ENCODE results near the gene RBBP5.

The RBBP5 gene

DNA sequence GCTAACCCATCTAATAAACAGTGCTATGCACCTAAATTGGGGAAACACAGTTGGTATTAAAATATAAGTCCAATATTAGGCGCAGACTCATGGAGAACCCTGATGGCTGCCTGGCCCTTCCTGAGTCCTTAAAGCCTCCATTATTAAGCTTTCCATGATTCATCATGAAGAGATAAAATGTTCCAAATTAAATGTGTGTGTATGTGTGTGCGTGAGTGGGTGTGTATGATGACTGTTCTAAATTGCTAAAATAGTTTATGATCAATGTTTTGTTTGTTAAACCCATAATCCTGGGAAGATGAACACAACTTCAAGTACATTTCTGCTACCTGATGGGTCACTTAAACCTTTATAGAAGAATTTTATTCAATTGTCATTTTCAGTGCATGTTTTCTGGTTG lies 6.3 kb upstream of the RBBP5 start:
- no peak for DNase-seq

DNA sequence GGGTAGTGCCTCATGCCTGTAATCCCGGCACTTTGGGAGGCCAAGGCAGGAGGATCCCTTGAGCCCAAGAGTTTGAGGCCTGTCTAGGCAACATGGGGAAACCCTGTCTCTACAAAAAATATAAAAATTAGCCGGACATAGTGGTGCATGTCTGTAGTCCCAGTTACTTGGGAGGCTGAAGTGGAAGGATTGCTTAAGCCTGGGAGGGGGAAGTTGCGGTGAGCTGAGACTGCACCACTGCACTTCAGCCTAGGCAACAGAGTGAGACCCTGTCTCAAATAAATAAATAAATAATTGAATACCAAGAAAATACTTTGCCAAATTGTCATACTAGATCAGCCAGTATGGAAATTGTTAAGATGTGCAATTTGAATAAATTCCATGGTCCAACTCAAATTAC lies 5.9 kb upstream of the RBBP5 start:
- DNase-seq, result no peak

DNA sequence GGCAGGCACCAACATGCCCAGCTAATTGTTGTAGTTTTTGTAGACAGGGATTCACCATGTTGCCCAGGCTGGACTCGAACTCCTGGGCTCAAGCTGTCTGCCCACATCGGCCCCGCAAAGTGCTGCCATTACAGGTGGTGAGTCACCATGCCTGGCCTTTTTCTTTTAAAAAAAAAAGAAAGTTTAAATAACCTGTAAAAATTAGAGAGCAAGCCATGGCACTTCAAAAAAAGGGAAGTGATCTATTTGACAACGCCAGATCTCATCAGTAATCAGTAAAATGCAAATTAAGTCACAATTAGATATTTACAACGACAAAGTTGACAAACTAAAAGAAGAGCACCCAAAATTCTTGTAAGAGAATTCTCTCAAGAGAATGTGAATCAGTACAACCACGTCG lies 2.9 kb upstream of the RBBP5 start:
- DNase-seq, result no peak

DNA sequence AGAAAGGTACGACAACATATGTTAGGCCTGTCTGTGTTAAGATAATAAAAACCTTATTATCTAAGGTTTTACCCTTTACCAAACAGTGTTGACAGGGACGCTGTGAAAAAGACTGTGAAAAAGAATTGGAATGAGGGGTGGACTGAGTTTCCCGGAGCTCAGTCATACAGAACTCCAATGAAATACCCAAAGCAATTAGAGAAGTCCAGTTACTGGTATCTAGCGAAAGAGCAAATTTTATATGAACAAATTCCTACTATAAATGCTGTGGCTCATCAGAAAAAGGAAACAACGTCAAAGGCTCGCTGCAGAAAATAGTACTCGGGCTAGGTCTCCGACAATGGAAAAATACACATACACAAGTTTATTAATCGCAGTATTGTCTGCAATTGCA lies 708 bp upstream of the RBBP5 start:
- DNase-seq, result no peak

DNA sequence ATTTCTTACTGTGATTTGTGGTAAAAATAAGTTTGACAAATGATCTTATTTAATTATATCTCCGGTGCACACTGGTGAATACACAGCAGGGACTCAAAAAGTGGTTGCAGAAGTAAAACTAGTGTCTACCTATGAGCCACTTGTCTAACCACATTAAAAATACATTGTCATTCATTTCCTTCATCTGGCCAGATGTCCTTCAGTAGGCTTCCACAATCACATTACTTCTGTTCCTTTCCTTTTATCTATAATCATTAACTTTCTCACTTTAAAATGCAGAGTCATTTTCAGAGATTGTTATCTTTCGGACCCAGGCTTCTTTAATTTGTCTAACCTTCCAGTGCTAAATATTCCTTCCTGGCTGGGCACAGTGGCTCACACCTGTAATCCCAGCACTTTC lies 3.0 kb downstream of the RBBP5 start:
- no peak for DNase-seq

DNA sequence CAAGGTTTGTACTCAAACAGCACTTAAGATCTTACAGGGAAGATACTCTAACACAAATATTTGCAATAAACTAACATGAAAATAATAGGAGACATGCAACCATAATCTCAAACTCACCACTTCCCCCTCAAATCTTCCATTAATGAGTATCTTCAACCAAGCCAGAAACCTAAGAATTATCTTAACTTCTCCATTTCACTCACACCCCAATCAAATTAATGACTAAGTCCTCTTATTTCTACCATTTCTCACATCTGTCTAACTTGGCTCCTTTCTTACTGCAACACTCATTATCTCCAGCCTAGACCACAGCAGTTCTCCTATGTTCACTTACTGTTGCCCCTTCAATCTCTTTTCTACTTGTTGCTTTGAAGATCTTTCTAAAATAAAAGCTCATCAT lies 10.4 kb downstream of the RBBP5 start:
- DNase-seq, result no peak

DNA sequence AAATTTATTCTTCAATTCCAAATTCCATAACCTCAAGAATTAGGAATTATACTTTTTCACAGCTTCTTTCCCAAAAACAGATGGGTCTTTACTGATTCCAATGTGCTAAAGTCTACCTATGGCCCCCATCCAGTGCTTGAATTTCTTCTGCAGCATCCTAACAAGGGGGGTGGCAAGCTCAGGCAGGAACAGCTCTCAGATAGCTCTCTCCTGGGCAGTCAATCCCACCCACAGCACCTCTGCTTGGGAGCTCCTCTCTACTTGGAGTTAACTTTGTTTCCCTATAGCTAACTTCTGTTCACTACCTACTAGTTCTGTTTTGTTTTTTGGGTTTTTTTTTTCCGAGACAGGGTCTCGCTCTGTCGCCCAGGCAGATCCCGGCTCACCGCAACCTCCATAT lies 12.1 kb downstream of the RBBP5 start:
- DNase-seq, result no peak

DNA sequence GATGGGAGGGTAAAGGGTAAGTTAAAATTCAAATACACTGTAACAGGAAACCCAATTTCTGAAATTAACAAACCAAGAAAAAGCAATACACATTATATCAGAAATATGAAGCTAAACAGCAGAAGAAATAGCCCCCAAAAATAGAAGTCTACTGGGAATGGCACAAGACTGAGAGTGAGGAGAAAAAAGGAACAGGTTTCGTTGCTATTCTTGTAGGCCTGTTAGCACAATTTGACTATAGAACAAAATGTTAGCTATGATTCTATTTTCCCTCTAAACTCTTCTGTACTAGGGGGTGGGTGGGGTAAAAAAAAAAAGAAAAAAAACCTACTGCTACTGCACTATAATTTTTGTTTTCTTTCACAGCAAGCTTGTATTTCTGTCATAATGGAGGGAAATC lies 12.5 kb downstream of the RBBP5 start:
- no peak for DNase-seq

DNA sequence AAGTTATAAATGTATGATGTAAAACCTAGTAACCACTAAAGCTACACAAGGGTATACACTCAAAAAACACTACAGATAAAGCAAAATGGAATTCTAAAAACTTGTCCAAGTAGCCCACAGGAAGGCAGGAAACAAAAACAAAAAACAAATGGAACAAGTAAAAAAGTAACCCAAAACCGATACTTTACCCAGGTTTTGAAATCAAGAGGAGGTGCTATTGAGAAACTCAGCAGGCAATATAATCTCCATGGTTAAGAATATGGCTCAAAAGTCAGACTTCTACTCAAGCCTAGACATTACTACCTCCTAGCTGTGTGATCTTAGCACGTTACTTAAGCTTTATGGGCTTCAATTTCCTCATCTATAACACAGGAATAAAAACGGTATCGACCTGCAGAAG lies 13.3 kb downstream of the RBBP5 start:
- DNase-seq, result no peak

DNA sequence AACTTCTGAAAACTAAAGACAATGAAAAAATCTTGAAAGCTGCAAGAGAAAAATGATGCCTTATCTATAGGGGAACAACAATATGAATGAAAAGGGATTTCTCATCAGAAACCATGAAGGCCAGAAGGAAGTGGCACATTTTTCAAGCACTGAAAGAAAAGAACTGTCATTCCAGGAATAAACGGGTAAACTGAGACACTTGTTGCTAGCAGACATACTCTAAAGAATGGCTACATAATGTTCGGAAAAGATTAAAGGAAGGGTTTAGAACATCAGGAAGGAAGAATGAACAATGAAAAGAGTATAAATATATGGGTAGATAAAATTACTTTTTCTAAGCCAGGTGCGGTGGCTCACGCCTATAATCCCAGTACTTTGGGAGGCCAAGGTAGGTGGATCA lies 14.5 kb downstream of the RBBP5 start:
- DNase-seq, result no peak

DNA sequence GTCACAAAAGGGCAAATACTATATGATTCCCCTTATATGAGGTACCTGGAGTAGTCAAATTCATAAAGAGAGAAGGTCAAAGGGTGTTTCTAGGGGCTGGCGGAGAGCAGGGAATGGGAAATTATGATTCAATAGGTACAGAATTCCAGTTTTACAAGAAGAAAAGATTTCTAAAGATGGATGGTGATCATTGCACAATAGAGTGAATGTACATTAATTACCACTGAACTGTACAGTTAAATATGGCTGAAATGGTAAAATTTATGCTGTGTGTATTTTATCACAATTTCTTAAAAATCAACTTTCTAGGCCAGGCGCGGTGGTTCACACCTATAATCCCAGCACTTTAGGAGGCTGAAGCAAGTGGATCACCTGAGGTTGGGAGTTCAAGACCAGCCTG lies 19.4 kb downstream of the RBBP5 start:
- no peak for DNase-seq

DNA sequence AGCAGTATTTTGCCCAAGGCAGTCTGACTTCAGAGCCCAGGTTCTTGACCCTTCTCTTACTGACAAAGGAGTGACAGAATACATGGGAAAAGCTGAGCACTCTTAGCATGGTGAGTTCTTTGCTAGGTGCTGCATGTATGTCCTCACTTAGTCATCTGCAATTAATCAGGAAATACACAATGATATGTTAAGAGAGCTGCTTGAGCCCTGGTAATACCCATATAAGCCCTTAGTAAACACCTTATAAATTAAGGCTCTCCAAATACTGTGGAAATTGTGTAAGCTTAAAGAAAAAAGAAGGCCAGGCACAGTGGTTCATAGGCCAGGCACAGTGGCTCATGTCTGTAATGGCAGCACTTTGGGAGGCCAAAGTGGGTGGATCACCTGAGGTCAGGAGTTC lies 23.5 kb downstream of the RBBP5 start:
- no peak for DNase-seq

DNA sequence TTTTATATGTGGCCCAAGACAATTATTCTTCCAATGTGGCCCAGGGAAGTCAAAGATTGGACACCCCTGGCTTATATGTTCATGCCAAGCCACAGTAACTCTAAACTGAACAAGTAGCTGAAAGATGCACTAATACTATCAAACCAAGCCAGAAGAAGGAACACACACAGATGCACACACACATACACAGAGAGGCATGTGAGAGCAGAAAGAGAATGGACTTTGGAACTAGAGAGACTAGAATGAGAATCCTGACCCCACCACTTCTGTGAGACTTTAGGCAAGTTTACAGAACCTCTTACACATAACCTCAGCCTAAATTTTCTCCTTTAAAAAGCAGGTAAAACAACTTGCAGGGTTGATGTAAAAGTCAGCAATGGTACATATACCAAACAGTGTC lies 26.4 kb downstream of the RBBP5 start:
- no peak for DNase-seq

DNA sequence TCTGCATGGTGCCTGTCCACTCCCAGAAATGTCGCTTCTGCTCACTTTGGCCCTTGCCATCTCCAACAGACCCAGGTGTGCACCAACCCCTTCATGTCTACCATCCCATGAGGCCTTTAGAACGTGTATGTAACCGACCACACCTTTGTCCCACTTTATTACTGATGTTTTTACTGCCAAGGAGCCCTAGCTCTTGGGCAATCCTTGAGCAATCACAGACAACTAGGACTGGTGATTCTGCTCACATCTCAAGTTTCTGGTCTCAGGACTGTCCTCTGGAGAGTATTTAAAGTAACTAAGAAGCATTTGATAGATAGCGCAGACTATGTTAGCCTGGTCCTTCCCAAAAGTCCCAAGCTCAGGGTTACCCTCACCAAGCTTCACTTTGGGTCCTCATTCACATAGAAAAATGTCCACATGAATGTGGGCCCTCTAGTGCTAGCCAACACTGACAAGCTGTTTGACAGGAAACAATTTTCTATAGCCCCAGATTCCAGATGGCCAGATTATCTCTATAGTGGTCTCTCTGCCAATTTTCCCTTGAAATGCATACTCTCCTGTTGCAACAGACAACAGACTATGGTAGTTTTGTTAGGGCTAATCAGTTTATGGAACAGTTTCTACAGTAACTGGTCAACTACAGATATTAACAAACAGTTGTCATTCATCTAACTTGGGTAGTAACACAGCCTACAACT lies 30.6 kb downstream of the RBBP5 start:
- no peak for DNase-seq

DNA sequence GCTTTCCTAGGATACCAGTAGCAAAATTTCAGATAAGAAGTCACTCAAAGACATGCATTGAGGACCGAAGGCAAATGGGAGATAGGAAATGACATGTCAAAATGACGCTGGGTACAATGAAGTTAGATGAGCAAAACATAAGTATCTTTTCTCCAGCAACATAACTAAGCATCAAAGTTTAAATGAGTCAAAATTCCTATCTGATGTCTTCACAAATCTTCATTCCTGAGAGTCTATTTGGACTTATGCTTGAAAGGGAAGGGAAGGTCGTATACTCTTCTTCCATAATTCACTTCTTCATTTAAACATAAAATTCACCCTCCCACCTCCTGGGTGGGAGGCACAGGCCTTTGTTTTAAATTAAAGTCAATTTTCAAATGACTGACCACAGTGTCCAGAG lies 33.4 kb downstream of the RBBP5 start:
- DNase-seq, result peak; percentile 20

DNA sequence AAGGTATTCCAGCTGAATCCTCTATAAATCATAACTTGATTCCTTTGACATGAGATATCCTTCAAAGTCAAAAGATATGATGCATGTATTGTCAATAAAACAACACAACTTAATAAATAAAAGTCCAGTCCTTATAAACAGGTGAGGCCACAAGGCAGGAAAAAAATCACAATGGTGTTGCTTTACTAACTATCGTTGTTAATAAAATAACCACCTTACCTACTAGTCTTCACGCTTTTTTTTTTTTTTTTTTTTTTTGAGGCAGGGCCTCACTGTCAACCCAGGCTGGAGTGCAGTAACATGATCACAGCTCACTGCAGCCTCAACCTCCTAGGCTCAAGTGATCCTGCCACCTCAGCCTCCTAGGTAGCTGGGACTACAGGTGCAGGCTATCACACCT lies 37.4 kb downstream of the RBBP5 start, which contains the start of gene TMEM81:
Gene TMEM81, minus strand, starts transcription at position 101 of the 400 bp plus-strand sequence. CDS start 140 bp downstream, outside the sequence.
- no peak for DNase-seq

DNA sequence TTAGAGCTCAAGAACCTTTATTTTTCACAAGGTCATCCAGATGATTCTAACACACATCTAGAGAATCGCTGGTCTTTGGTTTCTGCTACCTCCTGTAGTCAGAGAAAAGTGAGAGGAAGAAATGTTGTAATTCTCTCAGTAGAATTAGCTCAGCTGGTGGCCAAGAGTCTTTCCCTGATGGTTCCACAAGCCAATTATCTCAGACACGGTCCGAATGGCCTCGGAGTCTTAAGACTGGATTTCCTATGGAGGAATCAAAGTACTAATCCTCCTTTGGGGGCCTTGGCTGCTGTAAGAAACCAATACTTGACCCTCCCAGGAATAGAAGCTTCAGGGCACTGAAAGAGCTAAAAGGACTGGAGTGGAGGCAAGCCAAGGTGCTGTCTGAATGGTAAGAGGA lies 39.3 kb downstream of the RBBP5 start:
- no peak for DNase-seq

DNA sequence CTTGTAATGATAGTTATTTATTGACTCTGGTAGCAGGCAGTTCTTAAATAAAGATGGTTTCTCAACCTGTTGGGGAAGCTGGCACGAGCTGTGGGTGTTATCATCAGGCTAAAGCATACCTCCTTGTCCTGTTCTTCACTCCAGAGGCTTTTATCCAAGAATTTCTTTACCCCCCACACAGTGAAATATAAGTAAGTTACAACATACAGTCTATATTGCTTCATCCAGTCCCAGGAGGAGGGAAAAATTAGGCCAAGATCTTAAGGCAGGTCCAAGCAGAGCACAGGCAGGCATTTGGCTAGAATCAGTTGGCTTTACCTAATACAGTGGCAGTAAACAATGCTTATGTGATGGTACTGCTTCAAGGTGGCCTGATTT lies 43.9 kb downstream of the RBBP5 start:
- DNase-seq, result peak; percentile 34

DNA sequence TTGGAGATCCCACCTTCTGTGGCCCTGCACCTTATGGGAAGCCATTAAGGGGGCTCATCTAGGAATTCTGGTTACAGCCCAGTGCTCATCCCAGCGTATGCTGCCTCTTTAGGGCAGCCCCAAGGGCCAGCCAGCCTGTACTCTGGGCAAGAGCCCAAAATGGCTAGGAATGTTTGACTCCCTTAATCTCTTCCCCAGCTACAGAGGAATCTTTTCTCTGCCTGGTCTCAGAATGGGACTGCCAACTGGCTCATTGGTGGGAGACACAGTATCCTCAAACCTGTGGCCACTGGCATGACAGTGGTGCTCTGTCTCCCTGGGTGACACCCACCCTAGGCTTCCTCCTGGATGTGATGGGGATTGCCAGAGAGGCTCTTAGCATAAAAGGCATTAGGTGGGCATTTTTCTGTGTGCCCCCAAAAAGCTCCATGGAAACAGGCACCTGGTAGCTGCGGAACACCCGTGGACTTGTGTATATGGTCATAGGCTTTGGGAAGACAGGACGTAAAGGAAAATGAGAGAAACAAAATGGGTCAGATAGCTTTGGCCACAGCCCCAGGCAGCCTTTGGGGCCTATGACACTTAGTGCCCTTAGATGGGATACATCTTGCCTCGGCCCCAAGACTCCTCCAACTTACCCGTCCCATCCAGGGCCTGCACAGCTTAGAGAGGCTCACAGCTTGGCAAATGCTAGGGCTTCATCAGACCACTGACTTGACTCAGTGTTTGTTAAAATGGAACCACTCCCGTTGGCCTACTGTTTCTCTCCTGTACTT lies 44.4 kb downstream of the RBBP5 start:
- no peak for DNase-seq

DNA sequence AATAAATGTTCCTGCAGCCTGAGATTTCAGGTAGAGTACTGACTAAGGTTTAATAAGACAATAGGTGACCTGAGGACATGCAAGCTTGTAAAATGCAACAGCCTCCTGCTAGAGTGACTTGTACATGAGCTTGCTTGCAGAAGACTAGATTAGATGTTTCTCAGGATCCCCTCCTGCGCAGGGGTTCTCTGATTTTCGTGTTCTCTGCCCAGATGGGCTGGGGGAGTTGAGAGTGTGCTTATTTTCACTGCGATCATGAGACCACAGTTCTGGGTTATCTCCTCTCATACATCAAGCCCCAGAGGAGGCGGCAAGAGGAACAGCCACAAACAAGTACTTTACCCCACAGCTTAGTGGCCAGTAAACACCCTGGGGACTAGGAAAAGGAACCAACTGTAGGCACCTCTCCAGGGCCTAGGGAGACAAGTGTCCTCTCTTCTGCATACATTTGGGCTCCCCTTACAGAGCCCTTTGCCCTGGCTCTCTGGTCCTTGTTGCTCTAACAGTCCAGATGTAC lies 45.5 kb downstream of the RBBP5 start:
- DNase-seq, result no peak

DNA sequence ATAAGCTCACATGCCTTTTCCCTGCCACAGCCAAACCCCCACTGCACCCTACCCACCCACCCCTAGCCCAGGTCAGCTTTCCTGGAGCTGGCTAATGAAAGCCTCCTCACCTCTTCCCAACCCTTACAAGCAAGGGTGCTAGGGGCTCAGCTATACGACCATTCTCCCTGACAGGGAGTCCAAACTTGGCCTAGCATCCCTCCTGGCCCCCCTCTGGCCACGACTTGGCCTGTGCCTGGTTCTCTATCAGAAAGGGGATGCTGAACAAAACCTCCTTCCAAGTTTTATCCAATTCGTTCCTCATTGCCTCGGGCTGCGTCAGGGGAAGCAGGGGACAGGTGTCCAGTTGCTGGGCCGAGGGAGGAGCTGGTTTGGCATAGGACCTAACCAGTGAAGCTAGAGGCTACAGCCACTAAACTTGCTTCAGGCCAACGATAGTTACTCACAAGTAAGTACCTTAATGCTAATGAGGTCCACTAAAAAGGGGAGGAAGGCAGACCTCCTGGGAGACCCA lies 46.1 kb downstream of the RBBP5 start:
- DNase-seq, result no peak

DNA sequence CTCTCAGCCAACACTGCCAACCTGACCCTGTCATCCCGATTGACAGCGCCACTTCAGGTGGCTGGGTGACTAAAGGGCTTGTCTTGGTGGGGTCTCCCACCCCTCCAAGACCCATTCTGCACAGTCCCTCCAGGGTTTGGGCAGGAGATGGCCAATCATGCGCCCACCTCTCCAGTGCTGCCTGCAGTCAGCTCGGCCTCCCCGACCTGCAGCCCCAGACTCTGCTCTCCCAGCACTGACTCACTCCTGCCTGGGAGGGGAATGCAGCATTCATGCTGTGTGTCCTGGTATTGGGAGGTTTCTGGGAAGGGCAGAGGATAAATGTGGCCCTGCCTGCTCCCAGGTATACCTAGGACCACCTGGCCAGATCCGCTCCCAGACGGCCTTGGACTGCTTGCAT lies 47.3 kb downstream of the RBBP5 start:
- DNase-seq, result no peak

DNA sequence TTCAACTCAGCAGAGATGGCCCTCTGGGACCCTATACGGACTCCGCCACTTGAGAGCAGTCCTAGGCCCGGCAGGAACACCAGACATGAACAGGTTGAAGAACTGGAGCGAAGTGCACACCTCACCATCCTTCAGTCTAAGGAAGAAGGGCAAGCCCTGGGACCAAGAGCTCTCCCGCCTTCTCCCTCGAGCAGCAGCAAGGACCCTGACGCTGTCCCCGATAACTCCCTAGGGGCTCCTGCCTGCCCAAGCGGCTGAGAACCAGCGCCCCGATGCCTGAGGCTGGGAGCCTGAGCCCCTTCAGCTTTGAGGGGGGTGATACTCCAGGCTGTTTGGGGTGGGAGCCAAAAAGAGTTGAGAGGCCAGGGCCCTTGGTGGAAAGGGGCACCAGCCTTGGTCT lies 47.7 kb downstream of the RBBP5 start:
- no peak for DNase-seq

DNA sequence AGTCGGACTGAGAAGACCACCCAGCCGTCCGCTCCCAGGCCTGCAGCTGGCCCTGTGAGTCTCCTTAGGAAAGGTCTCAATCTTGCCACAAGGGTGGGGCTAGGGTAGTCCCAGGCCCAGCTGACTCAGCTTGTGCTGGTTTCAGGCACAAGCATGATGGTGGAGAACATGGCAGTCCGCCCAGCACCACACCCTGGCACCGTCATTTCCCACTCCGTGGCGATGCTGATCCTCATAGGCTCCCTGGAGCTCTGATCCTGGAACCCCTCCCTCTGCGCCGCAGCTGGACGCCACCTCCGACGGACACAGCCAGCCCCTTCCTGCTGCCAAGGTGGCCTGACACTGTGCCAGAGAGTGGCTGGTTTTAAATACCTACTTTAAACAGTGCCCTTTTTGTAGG lies 48.3 kb downstream of the RBBP5 start:
- no peak for DNase-seq
